Lung microvascular endothelial cell (primary cell): Measurements from ENCODE around the gene PIGA. TPM values are rescaled to one million over a fixed set of nuclear protein-coding genes. Genes with fewer than 3 reads are reported as not detected.
A peak's percentile ranks its signal among the peaks of the same experiment; 100 is the strongest.

Experiments used
- DNase-seq, 2 donors: peaks; one replicate each; pipeline versions ENCODE4 v3.0.0 to v3.0.0-alpha.2; 2010; ENCODE audit warnings: low read depth in 2 of 2
- total RNA-seq: library from RNA; depleted of rRNA; stranded (reverse); fragments of >200 nt; gene quantifications from 2 replicates; pipeline ENCODE4 v1.2.1, GENCODE V29; 2014

PIGA gene
- 6.5 and 8.3 TPM in 2 replicates for total RNA-seq

GRCh38 chrX:15335135-15336022, at the start of gene PIGA:
TSS of gene PIGA (minus strand) at chrX:15335523. CDS start at chrX:15331930, 3,593 bp downstream.
- DNase-seq: peak; percentile 97 to 98

- DNase-seq: no peak
Measured at GRCh38 chrX:15384304-15384703, 49.0 kb upstream of the PIGA start, which contains the start of gene VEGFD. TSS of gene VEGFD (minus strand) at chrX:15384413. CDS start at chrX:15383946, 467 bp downstream.

GRCh38 chrX:15382813-15383212, 47.5 kb upstream of the PIGA start:
- DNase-seq: peak in 1 of 2 donors; percentile 32

- DNase-seq: no peak
Measured at GRCh38 chrX:15376956-15377355, 41.6 kb upstream of the PIGA start.

GRCh38 chrX:15373976-15374375, 38.7 kb upstream of the PIGA start:
- no peak for DNase-seq

- DNase-seq: no peak
Measured at GRCh38 chrX:15366506-15367352, 31.4 kb upstream of the PIGA start.

- DNase-seq: no peak
Measured at GRCh38 chrX:15359701-15360100, 24.4 kb upstream of the PIGA start.

- no peak for DNase-seq
Measured at GRCh38 chrX:15358533-15358932, 23.2 kb upstream of the PIGA start.

GRCh38 chrX:15356444-15356843, 21.1 kb upstream of the PIGA start:
- DNase-seq: no peak

- DNase-seq: no peak
Measured at GRCh38 chrX:15350329-15350996, 15.1 kb upstream of the PIGA start.

GRCh38 chrX:15349046-15349445, 13.7 kb upstream of the PIGA start:
- DNase-seq: peak; percentile 68 to 82

GRCh38 chrX:15345976-15346375, 10.7 kb upstream of the PIGA start:
- DNase-seq: no peak

- no peak for DNase-seq
Measured at GRCh38 chrX:15344106-15344505, 8.8 kb upstream of the PIGA start.

GRCh38 chrX:15343075-15343476, 7.8 kb upstream of the PIGA start:
- no peak for DNase-seq

- DNase-seq: no peak
Measured at GRCh38 chrX:15340867-15341266, 5.5 kb upstream of the PIGA start.

- DNase-seq: peak; percentile 60 to 71
Measured at GRCh38 chrX:15336023-15336413, 695 bp upstream of the PIGA start.

GRCh38 chrX:15334561-15334960, 762 bp downstream of the PIGA start:
- peak; percentile 25 for DNase-seq

- DNase-seq: no peak
Measured at GRCh38 chrX:15328821-15329220, 6.5 kb downstream of the PIGA start.

- no peak for DNase-seq
Measured at GRCh38 chrX:15328131-15328530, 7.2 kb downstream of the PIGA start.

- DNase-seq: no peak
Measured at GRCh38 chrX:15322472-15322871, 12.9 kb downstream of the PIGA start.

GRCh38 chrX:15322072-15322471, 13.3 kb downstream of the PIGA start:
- no peak for DNase-seq

GRCh38 chrX:15321447-15321846, 13.9 kb downstream of the PIGA start:
- no peak for DNase-seq
